ENCODE measurements around the gene SPANXA1. TPM values are rescaled to one million over a fixed set of nuclear protein-coding genes. Genes with fewer than 3 reads are reported as not detected.
"Not testable (repeated sequence)": the region's sequence is repeated elsewhere in the genome, so short reads cannot be mapped to it uniquely, and the experiment has no call there.

The SPANXA1 gene, protein sequence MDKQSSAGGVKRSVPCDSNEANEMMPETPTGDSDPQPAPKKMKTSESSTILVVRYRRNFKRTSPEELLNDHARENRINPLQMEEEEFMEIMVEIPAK
- not detected for total RNA-seq

DNA sequence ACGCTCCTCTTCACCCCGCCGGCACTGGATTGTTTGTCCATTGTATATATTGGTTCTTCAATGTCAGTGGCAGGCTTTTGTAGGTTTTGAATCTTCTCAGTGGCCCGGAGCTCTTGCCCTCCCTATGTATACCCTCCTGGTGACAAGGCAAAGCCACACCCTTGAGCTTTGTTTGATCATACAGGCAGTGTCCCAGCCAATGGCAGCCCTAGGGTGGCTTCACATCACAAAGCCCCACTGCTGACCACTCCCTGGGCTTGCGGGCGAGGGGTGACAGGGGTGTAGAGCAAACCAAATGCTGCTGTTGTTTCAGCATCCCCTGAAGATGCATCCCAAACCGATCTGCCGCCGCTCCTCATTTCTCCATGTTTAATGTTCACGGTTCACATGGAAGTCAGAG lies at the start of gene SPANXA1:
Gene SPANXA1, minus strand, starts transcription at position 101 of the 400 bp plus-strand sequence. Its CDS starts 60 bp downstream, at position 41.
- not testable (repeated sequence) for H3K4me1 ChIP-seq (ENCODE audit: insufficient read depth, low read length); H3K9me3 ChIP-seq (ENCODE audit: low read depth, low read length); H3K4me3 ChIP-seq (ENCODE audit: low read length); H3K27me3 ChIP-seq (ENCODE audit: insufficient read depth, low read length)

DNA sequence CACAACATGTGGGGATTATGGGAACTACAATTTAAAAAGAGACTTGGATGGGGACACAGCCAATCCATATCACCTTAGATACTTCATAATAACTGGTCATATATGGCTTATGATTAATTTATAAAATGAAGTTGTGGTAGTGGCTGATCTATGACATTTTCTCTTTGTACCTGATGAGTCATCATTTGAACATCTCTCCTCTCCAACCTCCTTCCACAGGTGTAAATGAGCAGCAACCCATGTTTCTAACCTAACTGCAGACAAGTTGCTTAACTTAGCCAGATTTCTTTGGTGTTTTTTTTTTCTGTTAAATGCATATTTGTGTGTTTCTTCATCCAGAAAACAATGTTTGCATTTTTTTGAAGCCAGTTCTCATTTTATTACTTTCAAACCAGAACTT lies 47.6 kb upstream of the SPANXA1 start:
- Histone ChIP-seq H3K4me1 (ENCODE audit: insufficient read depth, low read length) (no peaks in the 10 kb centered on the region), H3K27me3 (ENCODE audit: insufficient read depth, low read length) (no peaks in the 10 kb centered on the region), H3K9me3 (ENCODE audit: low read depth, low read length) (no peaks in the 10 kb centered on the region), H3K4me3 (ENCODE audit: low read length) (no peak overlapping the region)

DNA sequence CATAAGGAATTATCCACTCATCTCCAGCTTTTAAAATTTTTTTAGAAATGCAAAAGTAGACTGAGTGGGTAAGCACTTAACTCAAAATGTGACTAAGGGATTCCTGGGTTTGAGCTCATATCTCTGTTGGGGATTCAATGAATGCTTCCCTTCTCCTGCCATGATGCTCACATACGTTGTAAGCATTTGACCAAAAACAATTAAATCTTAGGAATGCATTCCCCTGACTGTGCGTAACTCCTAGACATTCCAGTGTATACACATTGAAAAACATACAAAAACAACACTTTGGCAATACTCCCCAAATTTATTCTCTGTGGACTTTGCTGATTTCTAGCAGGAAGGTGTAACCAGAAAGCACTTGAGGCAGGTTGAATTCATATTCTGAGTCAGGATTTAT lies 34.8 kb upstream of the SPANXA1 start:
- no peaks in the 10 kb centered on the region for H3K4me1 ChIP-seq (ENCODE audit: insufficient read depth, low read length)
- no peaks in the 10 kb centered on the region for H3K27me3 ChIP-seq (ENCODE audit: insufficient read depth, low read length)
- no peaks in the 10 kb centered on the region for H3K9me3 ChIP-seq (ENCODE audit: low read depth, low read length)
- H3K4me3 ChIP-seq (ENCODE audit: low read length): no peak overlapping the region

DNA sequence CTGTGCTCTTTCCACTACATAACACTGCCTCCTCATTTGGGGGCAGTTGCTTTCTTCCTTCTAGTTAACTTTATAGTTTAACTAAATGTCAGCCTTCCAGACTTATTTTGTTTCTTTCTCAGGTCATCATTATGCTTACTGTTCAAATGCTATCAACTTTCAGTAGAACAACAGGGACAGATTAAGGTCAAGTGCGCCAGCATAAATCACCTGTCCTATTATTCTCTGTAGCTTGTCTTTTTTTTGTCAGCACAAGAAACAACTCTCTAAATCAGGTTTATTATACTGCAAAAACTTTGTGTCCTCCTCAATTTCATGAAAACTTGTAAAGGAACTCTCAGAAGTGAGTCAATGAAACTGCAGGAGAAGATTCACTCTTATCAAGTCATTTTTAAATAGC lies 24.6 kb upstream of the SPANXA1 start:
- H3K9me3 ChIP-seq (ENCODE audit: low read depth, low read length): no peaks in the 10 kb centered on the region
- H3K27me3 ChIP-seq (ENCODE audit: insufficient read depth, low read length): no peaks in the 10 kb centered on the region
- no peaks in the 10 kb centered on the region for H3K4me1 ChIP-seq (ENCODE audit: insufficient read depth, low read length)
- no peak overlapping the region for H3K4me3 ChIP-seq (ENCODE audit: low read length)

DNA sequence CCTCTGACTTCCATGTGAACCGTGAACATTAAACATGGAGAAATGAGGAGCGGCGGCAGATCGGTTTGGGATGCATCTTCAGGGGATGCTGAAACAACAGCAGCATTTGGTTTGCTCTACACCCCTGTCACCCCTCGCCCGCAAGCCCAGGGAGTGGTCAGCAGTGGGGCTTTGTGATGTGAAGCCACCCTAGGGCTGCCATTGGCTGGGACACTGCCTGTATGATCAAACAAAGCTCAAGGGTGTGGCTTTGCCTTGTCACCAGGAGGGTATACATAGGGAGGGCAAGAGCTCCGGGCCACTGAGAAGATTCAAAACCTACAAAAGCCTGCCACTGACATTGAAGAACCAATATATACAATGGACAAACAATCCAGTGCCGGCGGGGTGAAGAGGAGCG lies 4.9 kb upstream of the SPANXA1 start, which contains the start of gene SPANXA2:
Gene SPANXA2, plus strand, starts transcription at position 301 of the 400 bp plus-strand sequence. Its CDS starts 60 bp downstream, at position 361.
- not testable (repeated sequence) for H3K4me3 ChIP-seq (ENCODE audit: low read length)

DNA sequence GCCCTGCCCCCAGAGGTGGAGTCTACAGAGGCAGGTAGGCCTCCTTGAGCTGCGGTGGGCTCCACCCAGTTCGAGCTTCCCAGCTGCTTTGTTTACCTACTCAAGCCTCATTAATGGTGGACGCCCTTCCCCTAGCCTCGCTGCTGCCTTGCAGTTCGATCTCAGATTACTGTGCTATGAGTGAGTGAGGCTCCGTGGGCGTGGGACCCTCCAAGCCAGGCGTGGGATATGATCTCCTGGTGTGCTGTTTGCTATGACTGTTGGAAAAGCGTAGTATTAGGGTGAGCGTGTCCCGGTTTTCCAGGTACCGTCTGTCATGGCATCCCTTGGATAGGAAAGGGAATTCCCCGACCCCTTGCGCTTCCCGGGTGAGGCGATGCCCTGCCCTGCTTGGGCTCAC lies 42.0 kb downstream of the SPANXA1 start:
- not testable (repeated sequence) for H3K4me3 ChIP-seq (ENCODE audit: low read length); H3K9me3 ChIP-seq (ENCODE audit: low read depth, low read length); H3K4me1 ChIP-seq (ENCODE audit: insufficient read depth, low read length); H3K27me3 ChIP-seq (ENCODE audit: insufficient read depth, low read length)

More for the DNA sequence above, 4.9 kb upstream of the SPANXA1 start, which contains the start of gene SPANXA2:
- H3K4me1 ChIP-seq (ENCODE audit: insufficient read depth, low read length); H3K27me3 ChIP-seq (ENCODE audit: insufficient read depth, low read length); H3K9me3 ChIP-seq (ENCODE audit: low read depth, low read length): not testable (repeated sequence)

Other genes with a start within 250 kb of the SPANXA1 start
- gene SPANXA2, start 5.0 kb upstream of the SPANXA1 start, total RNA-seq: not detected
- not detected for gene SPANXD, start 114.0 kb upstream of the SPANXA1 start, total RNA-seq